Neural cell (in vitro differentiated cells): Measurements from ENCODE around the gene SIGLEC9. TPM values are rescaled to one million over a fixed set of nuclear protein-coding genes. Genes with fewer than 3 reads are reported as not detected.

Source experiments
- H2AFZ ChIP-seq: fragments of 200-600, 300-800 bp; sonication (generic), shearing (Covaris generic); 2 replicates; pipeline ENCODE4 v1.6.0; 2014; ENCODE audit warnings: low read depth, mild to moderate bottlenecking, antibody characterized with exemption, low read length, moderate library complexity
- H3F3A ChIP-seq: fragments of 200-600 bp; shearing (Covaris generic); 2 replicates; pipeline ENCODE4 v1.6.1; 2016; ENCODE audit warnings: mild to moderate bottlenecking, moderate library complexity, mixed read lengths, antibody characterized with exemption, low read length; ENCODE audit not compliant: insufficient read depth, poor library complexity, severe bottlenecking
- H3K27ac ChIP-seq: fragments of 200-600, 300-800 bp; sonication (generic), shearing (Covaris generic); 2 replicates; pipeline ENCODE4 v1.5.1; 2014; ENCODE audit warnings: mild to moderate bottlenecking, low read length, moderate library complexity
- H3K27me3 ChIP-seq: fragments of 300-800, 200-600 bp; sonication (generic), shearing (Covaris generic); 2 replicates; pipeline ENCODE4 v1.6.0; 2014; ENCODE audit warnings: mild to moderate bottlenecking, low read depth, low read length, moderate library complexity; ENCODE audit not compliant: insufficient read depth
- H3K36me3 ChIP-seq: fragments of 300-800, 200-600 bp; sonication (generic), shearing (Covaris generic); 2 replicates; pipeline ENCODE4 v1.5.1; 2014; ENCODE audit warnings: mild to moderate bottlenecking, antibody characterized with exemption, low read length, moderate library complexity; ENCODE audit not compliant: insufficient read depth
- H3K4me2 ChIP-seq: fragments of 300-800, 200-600 bp; sonication (generic), shearing (Covaris generic); 2 replicates; pipeline ENCODE4 v1.6.0; 2014; ENCODE audit warnings: mild to moderate bottlenecking, low read length
- H3K4me3 ChIP-seq: fragments of 300-800, 200-600 bp; sonication (generic), shearing (Covaris generic); 2 replicates; pipeline ENCODE4 v1.5.1; 2014; ENCODE audit warnings: mild to moderate bottlenecking, low read length, moderate library complexity
- H3K79me2 ChIP-seq: fragments of 200-600 bp; shearing (Covaris generic); replicated peaks from 2 replicates; pipeline ENCODE4 v1.6.0; 2014; ENCODE audit warnings: mild to moderate bottlenecking, low read length, moderate library complexity; ENCODE audit not compliant: insufficient read depth
- H3K9ac ChIP-seq: fragments of 300-800, 200-600 bp; sonication (generic), shearing (Covaris generic); 2 replicates; pipeline ENCODE4 v1.6.1; 2016; ENCODE audit warnings: mild to moderate bottlenecking, low read length, mixed read lengths
- H3K9me2 ChIP-seq: fragments of 200-600 bp; shearing (Covaris generic); 2 replicates; pipeline ENCODE4 v1.6.1; 2016; ENCODE audit warnings: mild to moderate bottlenecking, low read length, mixed read lengths; ENCODE audit not compliant: insufficient read depth
- H3K9me3 ChIP-seq: fragments of 200-600, 300-800 bp; sonication (generic), shearing (Covaris generic); 2 replicates; pipeline ENCODE4 v1.6.1; 2016; ENCODE audit warnings: mild to moderate bottlenecking, mixed run types, low read length, moderate library complexity, mixed read lengths
- H4K20me1 ChIP-seq: fragments of 200-600 bp; shearing (Covaris generic); 2 replicates; pipeline ENCODE4 v1.6.1; 2016; ENCODE audit warnings: mild to moderate bottlenecking, mixed run types; ENCODE audit not compliant: insufficient read depth
- CTCF ChIP-seq: fragments of 450-650 bp; IDR thresholded peaks from 2 replicates; pipeline ENCODE4 v1.5.1; 2014; ENCODE audit warnings: antibody characterized with exemption, mild to moderate bottlenecking, moderate library complexity; ENCODE audit not compliant: poor library complexity, severe bottlenecking
- EP300 ChIP-seq: fragments of 450-650 bp; conservative IDR thresholded peaks from 2 replicates; pipeline ENCODE4 v1.6.1; 2014; ENCODE audit warnings: antibody characterized with exemption, mild to moderate bottlenecking, moderate library complexity; ENCODE audit not compliant: poor library complexity, severe bottlenecking
- EZH2 ChIP-seq: fragments of 200-600, 300-800 bp; shearing (Covaris generic), sonication (generic); IDR thresholded peaks from 2 replicates; pipeline ENCODE4 v1.6.1; 2014; ENCODE audit warnings: antibody characterized with exemption, low read length, borderline replicate concordance, mild to moderate bottlenecking; ENCODE audit not compliant: insufficient read depth, poor library complexity, severe bottlenecking
- MXI1 ChIP-seq: fragments of 450-650 bp; conservative IDR thresholded peaks from 2 replicates; pipeline ENCODE4 v1.6.1; 2014; ENCODE audit warnings: antibody characterized with exemption, mild to moderate bottlenecking; ENCODE audit not compliant: poor library complexity, severe bottlenecking
- POLR2AphosphoS5 ChIP-seq: IDR thresholded peaks from 2 replicates; pipeline ENCODE4 v1.6.1; 2012
- RAD21 ChIP-seq: fragments of 450-650 bp; conservative IDR thresholded peaks from 2 replicates; pipeline ENCODE4 v1.6.1; 2014; ENCODE audit warnings: antibody characterized with exemption, mild to moderate bottlenecking, moderate library complexity
- REST ChIP-seq: IDR thresholded peaks from 2 replicates; pipeline ENCODE4 v1.6.1; 2012; ENCODE audit warnings: borderline replicate concordance
- SMC3 ChIP-seq: fragments of 450-650 bp; conservative IDR thresholded peaks from 2 replicates; pipeline ENCODE4 v1.6.1; 2014; ENCODE audit warnings: antibody characterized with exemption, mild to moderate bottlenecking, moderate library complexity; ENCODE audit not compliant: poor library complexity
- TAF1 ChIP-seq: IDR thresholded peaks from 2 replicates; pipeline ENCODE4 v1.6.1; 2012; ENCODE audit warnings: low read depth
- polyA plus RNA-seq: library from polyadenylated mRNA; depleted of rRNA; stranded (reverse); fragments of >200 nt; gene quantifications from 2 replicates; pipeline ENCODE4 v1.2.3, GENCODE V29; 2014

SIGLEC9 gene
- polyA plus RNA-seq, 1 donor from 2014 or later = not detected

GRCh38 chr19:51084505-51084904, 40.2 kb upstream of the SIGLEC9 start:
- Histone ChIP-seq H3K9me3 (no peaks in the 10 kb centered on the region), H3K9ac (no peak overlapping the region), H2AFZ (no peak overlapping the region), H3K79me2 (no peaks in the 10 kb centered on the region), H3F3A (no peaks in the 10 kb centered on the region), H3K9me2 (no peaks in the 10 kb centered on the region), H3K4me3 (no peak overlapping the region), H4K20me1 (no peaks in the 10 kb centered on the region), H3K27ac (no peak overlapping the region), H3K36me3 (no peaks in the 10 kb centered on the region), H3K27me3 (no peaks in the 10 kb centered on the region), H3K4me2 (no peak overlapping the region)
- TF ChIP-seq RAD21 = no peak
- no peak for TF ChIP-seq EP300
- TF ChIP-seq POLR2AphosphoS5 = no peak
- TF ChIP-seq REST = no peak
- TF ChIP-seq CTCF = no peak
- TF ChIP-seq SMC3 = no peak
- TF ChIP-seq TAF1 = no peak
- TF ChIP-seq MXI1 = no peak
- TF ChIP-seq EZH2 = no peak

- H3K36me3 ChIP-seq = no peaks in the 10 kb centered on the region
- TF ChIP-seq POLR2AphosphoS5 (no peak), MXI1 (no peak), RAD21 (no peak), REST (no peak)
Measured at GRCh38 chr19:51086153-51086850, 38.4 kb upstream of the SIGLEC9 start.

More at GRCh38 chr19:51086153-51086850, 38.4 kb upstream of the SIGLEC9 start:
- H2AFZ ChIP-seq = no peak overlapping the region
- H3F3A ChIP-seq = no peaks in the 10 kb centered on the region
- H3K4me3 ChIP-seq = no peak overlapping the region
- H3K9ac ChIP-seq = no peak overlapping the region
- no peaks in the 10 kb centered on the region for H3K27me3 ChIP-seq
- H4K20me1 ChIP-seq = no peaks in the 10 kb centered on the region
- no peak overlapping the region for H3K4me2 ChIP-seq
- H3K9me3 ChIP-seq = no peaks in the 10 kb centered on the region
- no peaks in the 10 kb centered on the region for H3K79me2 ChIP-seq
- H3K9me2 ChIP-seq = no peaks in the 10 kb centered on the region
- H3K27ac ChIP-seq = no peak overlapping the region
